ENCODE measurements around the gene PRDM16.

DNA sequence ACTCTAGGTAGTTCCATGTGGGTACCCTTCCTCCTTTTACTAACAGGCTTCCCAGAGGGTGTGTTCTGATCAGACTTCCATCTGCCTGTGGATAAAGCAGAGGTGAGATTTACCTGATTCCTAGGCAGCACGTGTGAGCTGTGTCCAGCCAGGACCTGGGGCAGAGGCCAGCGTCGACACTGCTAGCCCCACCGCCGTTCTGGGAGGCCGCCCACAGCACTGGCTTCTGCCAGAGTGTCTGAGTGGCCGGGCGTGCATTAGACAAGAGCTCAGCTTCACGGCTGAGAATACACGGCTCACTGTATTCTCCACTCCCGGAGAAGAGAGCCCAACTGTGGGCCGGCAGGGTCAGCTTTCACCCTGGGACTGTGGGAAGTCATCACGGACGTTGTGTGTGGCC, 82.5 kb downstream of the PRDM16 start:
- no peak for TF ChIP-seq CHD2 (IDR thresholded peaks at IDR 0.05; ENCODE audit: low read length)
- TF ChIP-seq, protein P1, sequence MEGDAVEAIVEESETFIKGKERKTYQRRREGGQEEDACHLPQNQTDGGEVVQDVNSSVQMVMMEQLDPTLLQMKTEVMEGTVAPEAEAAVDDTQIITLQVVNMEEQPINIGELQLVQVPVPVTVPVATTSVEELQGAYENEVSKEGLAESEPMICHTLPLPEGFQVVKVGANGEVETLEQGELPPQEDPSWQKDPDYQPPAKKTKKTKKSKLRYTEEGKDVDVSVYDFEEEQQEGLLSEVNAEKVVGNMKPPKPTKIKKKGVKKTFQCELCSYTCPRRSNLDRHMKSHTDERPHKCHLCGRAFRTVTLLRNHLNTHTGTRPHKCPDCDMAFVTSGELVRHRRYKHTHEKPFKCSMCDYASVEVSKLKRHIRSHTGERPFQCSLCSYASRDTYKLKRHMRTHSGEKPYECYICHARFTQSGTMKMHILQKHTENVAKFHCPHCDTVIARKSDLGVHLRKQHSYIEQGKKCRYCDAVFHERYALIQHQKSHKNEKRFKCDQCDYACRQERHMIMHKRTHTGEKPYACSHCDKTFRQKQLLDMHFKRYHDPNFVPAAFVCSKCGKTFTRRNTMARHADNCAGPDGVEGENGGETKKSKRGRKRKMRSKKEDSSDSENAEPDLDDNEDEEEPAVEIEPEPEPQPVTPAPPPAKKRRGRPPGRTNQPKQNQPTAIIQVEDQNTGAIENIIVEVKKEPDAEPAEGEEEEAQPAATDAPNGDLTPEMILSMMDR (IDR thresholded peaks at IDR 0.05; ENCODE audit: control extremely low read depth in 1 of 3, insufficient read depth in 1 of 3, low read depth in 1 of 3, low read length in 3 of 3): no peak
- TF ChIP-seq CEBPB (IDR thresholded peaks at IDR 0.05; ENCODE audit: low read depth, low read length): no peak
- no peak for TF ChIP-seq ATF2 (IDR thresholded peaks at IDR 0.05; ENCODE audit: low read length)
- no peak for TF ChIP-seq EP300 (IDR thresholded peaks at IDR 0.05; ENCODE audit: borderline replicate concordance in 1 of 2, low read depth in 2 of 2, low read length in 2 of 2)
- no peak for TF ChIP-seq SIN3A (conservative IDR thresholded peaks at IDR 0.05 in 1 of 2, IDR thresholded peaks at IDR 0.05 in 1 of 2; ENCODE audit: low read depth in 1 of 2, low read length in 2 of 2)
- no peak for TF ChIP-seq EZH2 (IDR thresholded peaks at IDR 0.05; ENCODE audit: low read depth, low read length, severe bottlenecking)
- TF ChIP-seq, protein P2, sequence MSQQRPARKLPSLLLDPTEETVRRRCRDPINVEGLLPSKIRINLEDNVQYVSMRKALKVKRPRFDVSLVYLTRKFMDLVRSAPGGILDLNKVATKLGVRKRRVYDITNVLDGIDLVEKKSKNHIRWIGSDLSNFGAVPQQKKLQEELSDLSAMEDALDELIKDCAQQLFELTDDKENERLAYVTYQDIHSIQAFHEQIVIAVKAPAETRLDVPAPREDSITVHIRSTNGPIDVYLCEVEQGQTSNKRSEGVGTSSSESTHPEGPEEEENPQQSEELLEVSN (IDR thresholded peaks at IDR 0.05): no peak
- no peak for TF ChIP-seq RNF2 (IDR thresholded peaks at IDR 0.05; ENCODE audit: borderline replicate concordance, low read depth, low read length, missing control alignments, poor library complexity, severe bottlenecking)
- no peak for TF ChIP-seq SAP30 (IDR thresholded peaks at IDR 0.05; ENCODE audit: insufficient read depth, insufficient replicate concordance, low read length)
- no peak for TF ChIP-seq JUN (IDR thresholded peaks at IDR 0.05; ENCODE audit: low read depth, low read length)
- TF ChIP-seq TCF12 (IDR thresholded peaks at IDR 0.05; ENCODE audit: low read depth, low read length): no peak
- no peak for TF ChIP-seq ZNF274 (IDR thresholded peaks at IDR 0.05; ENCODE audit: borderline replicate concordance, extremely low read depth, low read length)

Measured in H1 (cell line).